KMS-11 (cell line): ENCODE measurements around the gene NECTIN3.

Experiments used
- H2AFZ ChIP-seq: fragments of 200-600 bp; sonication (generic); 2 replicates; pipeline ENCODE4 v1.6.1; 2016; ENCODE audit warnings: antibody characterized with exemption, mixed run types, low read depth
- H3K27ac ChIP-seq: fragments of 200-600 bp; sonication (generic); 2 replicates; pipeline ENCODE4 v1.6.1; 2016; ENCODE audit warnings: mild to moderate bottlenecking, mixed run types
- H3K27me3 ChIP-seq: fragments of 200-600 bp; sonication (generic); 2 replicates; pipeline ENCODE4 v1.6.1; 2017; ENCODE audit warnings: mild to moderate bottlenecking, low read depth, mixed run types, moderate library complexity; ENCODE audit not compliant: insufficient read depth
- H3K36me3 ChIP-seq: fragments of 200-600 bp; sonication (generic); 2 replicates; pipeline ENCODE4 v1.6.1; 2017; ENCODE audit warnings: mild to moderate bottlenecking, mixed run types; ENCODE audit not compliant: insufficient read depth
- H3K4me1 ChIP-seq: fragments of 200-600 bp; sonication (generic); 2 replicates; pipeline ENCODE4 v1.6.1; 2016; ENCODE audit warnings: mild to moderate bottlenecking, low read depth, mixed run types; ENCODE audit not compliant: poor library complexity, severe bottlenecking
- H3K4me2 ChIP-seq: fragments of 200-600 bp; sonication (generic); 2 replicates; pipeline ENCODE4 v1.7.0; 2016; ENCODE audit warnings: mild to moderate bottlenecking, mixed run types
- H3K4me3 ChIP-seq: fragments of 200-600 bp; sonication (generic); IDR thresholded peaks from 2 replicates; pipeline ENCODE4 v1.6.1; 2017; ENCODE audit warnings: low read depth, low read length, mixed read lengths; ENCODE audit not compliant: insufficient read depth
- H3K79me2 ChIP-seq: fragments of 200-600 bp; sonication (generic); 2 replicates; pipeline ENCODE4 v1.6.1; 2016; ENCODE audit warnings: low read depth, mixed run types; ENCODE audit not compliant: insufficient read depth
- H3K9ac ChIP-seq: fragments of 200-600 bp; sonication (generic); 2 replicates; pipeline ENCODE4 v1.6.1; 2016; ENCODE audit warnings: mild to moderate bottlenecking, mixed run types
- H4K20me1 ChIP-seq: fragments of 200-600 bp; sonication (generic); 2 replicates; pipeline ENCODE4 v1.6.1; 2016; ENCODE audit warnings: mild to moderate bottlenecking, mixed run types; ENCODE audit not compliant: insufficient read depth
- TF ChIP-seq, protein P1 (sequence below): fragments of 200-600 bp; sonication (generic); conservative IDR thresholded peaks from 2 replicates; pipeline ENCODE4 v1.6.1; 2017; ENCODE audit warnings: low read depth, mild to moderate bottlenecking, antibody characterized with exemption, low read length, moderate library complexity, mixed read lengths

NECTIN3 gene

GRCh38 chr3:111103807-111104206 is 32.2 kb downstream of the NECTIN3 start:
- no peaks in the 10 kb centered on the region for H3K36me3 ChIP-seq
- H3K4me3 ChIP-seq = no peak overlapping the region
- peaks cover 10% of the 10 kb centered on the region for H3K4me1 ChIP-seq
- H4K20me1 ChIP-seq = no peaks in the 10 kb centered on the region
- H3K79me2 ChIP-seq = peaks cover 17% of the 10 kb centered on the region; the same call in 1 of the 2 replicates
- no peaks in the 10 kb centered on the region for H3K27me3 ChIP-seq
- no peak overlapping the region for H3K9ac ChIP-seq
- H3K4me2 ChIP-seq = no peak overlapping the region
- TF ChIP-seq, protein P1, sequence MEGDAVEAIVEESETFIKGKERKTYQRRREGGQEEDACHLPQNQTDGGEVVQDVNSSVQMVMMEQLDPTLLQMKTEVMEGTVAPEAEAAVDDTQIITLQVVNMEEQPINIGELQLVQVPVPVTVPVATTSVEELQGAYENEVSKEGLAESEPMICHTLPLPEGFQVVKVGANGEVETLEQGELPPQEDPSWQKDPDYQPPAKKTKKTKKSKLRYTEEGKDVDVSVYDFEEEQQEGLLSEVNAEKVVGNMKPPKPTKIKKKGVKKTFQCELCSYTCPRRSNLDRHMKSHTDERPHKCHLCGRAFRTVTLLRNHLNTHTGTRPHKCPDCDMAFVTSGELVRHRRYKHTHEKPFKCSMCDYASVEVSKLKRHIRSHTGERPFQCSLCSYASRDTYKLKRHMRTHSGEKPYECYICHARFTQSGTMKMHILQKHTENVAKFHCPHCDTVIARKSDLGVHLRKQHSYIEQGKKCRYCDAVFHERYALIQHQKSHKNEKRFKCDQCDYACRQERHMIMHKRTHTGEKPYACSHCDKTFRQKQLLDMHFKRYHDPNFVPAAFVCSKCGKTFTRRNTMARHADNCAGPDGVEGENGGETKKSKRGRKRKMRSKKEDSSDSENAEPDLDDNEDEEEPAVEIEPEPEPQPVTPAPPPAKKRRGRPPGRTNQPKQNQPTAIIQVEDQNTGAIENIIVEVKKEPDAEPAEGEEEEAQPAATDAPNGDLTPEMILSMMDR = no peak
- no peak overlapping the region for H3K27ac ChIP-seq
- no peak overlapping the region for H2AFZ ChIP-seq

- peaks cover 12% of the 10 kb centered on the region; the same call in 1 of the 2 replicates for H3K79me2 ChIP-seq
- H2AFZ ChIP-seq = no peak overlapping the region
- no peaks in the 10 kb centered on the region for H3K27me3 ChIP-seq
- no peak overlapping the region for H3K9ac ChIP-seq
- H3K36me3 ChIP-seq = no peaks in the 10 kb centered on the region
- H3K4me2 ChIP-seq = no peak overlapping the region
- no peak overlapping the region for H3K27ac ChIP-seq
- no peak overlapping the region for H3K4me3 ChIP-seq
- TF ChIP-seq, protein P1 = no peak
- peaks cover 10% of the 10 kb centered on the region for H3K4me1 ChIP-seq
- H4K20me1 ChIP-seq = no peaks in the 10 kb centered on the region
These were observed 35.5 kb downstream of the NECTIN3 start for GRCh38 chr3:111106993-111107661.

GRCh38 chr3:111107662-111108035 is 36.0 kb downstream of the NECTIN3 start:
- Histone ChIP-seq H3K27me3 (no peaks in the 10 kb centered on the region), H3K36me3 (no peaks in the 10 kb centered on the region), H3K4me3 (no peak overlapping the region), H3K4me2 (no peak overlapping the region), H3K9ac (no peak overlapping the region), H3K27ac (no peak overlapping the region), H2AFZ (no peak overlapping the region), H4K20me1 (no peaks in the 10 kb centered on the region), H3K4me1 (peaks cover 10% of the 10 kb centered on the region), H3K79me2 (peaks cover 12% of the 10 kb centered on the region; the same call in 1 of the 2 replicates)
- TF ChIP-seq, protein P1 = no peak

DNA sequence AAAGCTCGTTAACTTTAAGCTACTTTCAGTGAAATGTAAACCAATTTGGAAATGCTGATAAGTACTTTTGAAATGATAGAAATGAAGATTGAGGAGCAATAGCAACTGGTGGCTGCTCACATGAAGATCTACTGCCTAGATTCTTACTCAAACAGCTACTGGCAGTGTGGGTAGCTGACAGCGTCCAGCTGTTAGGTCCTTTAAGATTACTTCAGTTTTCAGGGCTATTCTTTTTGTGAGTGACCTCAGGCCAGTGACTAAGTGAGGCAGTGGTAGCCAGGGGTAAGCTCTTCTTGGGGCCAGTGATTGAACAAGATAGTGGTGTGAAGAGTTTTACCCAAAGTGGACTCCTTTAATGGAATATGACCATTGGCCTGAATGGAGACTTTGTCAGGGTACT is 41.3 kb downstream of the NECTIN3 start:
- Histone ChIP-seq H2AFZ (no peak overlapping the region), H3K27ac (no peak overlapping the region), H3K4me1 (no peaks in the 10 kb centered on the region), H3K27me3 (no peaks in the 10 kb centered on the region), H3K9ac (no peak overlapping the region), H4K20me1 (no peaks in the 10 kb centered on the region), H3K79me2 (peaks cover 5% of the 10 kb centered on the region; the same call in 1 of the 2 replicates), H3K4me3 (no peak overlapping the region), H3K4me2 (no peak overlapping the region), H3K36me3 (no peaks in the 10 kb centered on the region)
- TF ChIP-seq, protein P1 = no peak
